ENCODE results near the gene VAV2.

The VAV2 gene

DNA sequence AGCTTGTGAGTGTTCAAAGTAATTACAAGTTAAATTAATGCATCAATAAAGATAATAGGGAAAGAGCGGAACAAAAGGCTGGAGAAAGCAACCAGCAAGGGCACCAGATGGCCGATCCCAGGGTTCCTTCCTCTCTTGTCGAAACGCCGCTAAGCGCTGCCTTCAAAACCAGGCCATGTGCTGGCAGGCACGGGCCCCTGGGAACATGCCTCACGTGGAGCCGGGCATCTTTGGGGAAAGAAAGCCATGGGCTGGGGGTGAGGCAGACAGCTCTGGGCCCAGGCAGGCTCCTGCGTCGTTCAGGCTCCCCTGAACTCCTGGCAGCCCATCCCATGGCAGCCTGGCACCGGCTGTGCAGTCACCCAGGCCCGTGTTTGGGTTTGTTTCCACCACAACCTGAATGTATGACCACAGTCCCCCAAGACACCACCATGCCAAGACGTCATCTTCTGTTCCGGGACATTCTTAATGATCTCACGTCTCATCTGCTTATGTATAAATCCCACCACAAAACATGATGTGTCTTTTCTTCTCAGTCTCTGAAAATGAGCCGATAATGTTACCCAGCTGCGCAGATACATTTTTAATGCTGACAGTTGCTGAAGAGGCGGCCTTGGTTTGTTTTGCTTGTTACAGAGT, 143.5 kb downstream of the VAV2 start:
- no peak for DNase-seq

DNA sequence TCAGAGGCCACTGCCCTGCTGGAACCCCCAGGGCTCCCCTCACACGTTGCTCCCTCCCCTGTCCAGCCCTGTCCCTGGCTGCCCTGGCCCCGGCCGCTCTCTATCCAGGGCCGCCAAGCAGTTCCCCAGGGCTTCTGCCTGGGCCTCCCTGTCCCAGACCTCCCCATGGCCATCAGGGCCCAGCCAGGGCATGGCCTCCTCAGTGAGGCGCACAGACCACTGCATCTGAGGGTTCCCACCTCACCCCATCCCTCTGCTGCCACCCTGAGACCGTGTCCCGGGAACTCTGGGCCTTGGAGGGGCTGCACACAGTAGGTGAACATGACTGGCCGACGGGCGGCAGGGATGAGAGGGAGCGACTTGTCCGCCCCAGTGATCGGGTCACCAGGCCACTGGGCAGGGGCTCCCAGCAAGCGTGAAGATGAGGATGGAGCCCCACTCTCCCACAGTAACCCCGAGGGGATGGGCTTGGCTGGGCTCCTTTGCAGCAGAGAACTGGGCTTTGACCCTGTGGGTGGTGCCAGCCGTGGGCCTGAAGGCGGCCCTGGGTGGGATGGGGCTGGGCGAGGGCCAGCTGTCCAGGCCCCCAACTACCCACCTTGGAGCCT, 145.5 kb downstream of the VAV2 start:
- DNase-seq: no peak

DNA sequence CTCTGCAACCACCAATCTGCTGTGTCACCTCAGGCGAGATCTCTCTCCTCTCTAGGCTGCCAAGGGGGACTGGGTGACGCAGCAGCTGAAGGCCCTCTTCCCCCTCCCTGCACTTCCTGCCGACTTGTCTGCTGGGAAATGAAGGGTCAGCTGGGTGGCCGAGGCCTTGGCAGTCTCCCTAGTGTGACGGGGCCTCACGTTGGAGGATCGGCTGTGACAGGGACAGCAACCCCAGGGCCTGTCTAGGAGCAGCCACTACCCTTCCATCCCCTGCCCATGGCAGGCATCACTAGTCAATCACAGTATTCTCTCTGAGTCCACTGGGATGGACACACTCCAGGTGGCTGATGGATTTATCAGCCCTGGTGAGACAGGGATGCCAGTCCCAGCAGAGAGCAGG, 146.7 kb downstream of the VAV2 start:
- no peak for DNase-seq

DNA sequence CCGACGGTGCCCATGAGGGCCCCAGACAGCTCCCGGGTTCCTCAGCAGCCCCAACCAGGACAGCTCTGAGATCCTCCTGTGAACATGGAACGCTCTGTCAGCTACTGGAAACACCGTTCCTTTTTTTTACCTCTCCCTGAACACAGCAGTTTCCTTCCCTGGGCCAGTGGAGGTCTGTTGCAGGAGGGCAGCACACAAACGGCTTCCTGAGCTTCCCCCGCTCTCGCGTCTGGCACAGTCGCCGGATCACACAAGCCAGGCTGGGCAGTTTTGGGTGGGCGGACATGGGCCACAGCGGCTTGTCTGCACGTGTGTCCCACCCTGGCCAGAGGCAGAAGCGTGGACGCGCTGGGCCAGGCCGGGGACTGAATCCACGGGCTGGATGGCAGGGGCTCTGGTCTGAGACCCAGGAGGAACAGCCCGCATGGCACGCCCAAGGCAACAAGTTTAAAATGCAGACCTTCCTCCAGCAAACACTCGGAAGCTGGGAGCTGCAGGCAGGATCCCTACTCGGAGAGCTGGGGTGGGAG, 147.2 kb downstream of the VAV2 start:
- DNase-seq: no peak

DNA sequence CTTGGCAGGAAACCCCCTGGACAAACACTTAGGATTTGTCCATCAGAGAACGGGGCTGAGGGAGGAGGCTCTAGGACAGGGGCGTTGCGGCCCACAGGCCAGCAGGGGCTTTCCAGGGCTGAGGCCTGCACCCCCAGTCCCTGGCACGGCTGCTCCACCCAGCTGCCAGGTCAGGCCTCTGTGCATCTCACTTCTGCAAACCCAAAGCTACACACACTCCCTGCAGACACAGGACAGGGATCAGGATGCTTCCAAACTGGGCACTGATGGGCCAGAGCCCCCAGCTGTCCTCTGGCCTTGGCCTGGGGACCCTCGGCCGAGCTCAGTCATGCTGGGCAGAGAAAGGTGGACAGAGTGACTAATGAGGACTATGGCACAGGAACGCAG, 147.7 kb downstream of the VAV2 start:
- DNase-seq: no peak

DNA sequence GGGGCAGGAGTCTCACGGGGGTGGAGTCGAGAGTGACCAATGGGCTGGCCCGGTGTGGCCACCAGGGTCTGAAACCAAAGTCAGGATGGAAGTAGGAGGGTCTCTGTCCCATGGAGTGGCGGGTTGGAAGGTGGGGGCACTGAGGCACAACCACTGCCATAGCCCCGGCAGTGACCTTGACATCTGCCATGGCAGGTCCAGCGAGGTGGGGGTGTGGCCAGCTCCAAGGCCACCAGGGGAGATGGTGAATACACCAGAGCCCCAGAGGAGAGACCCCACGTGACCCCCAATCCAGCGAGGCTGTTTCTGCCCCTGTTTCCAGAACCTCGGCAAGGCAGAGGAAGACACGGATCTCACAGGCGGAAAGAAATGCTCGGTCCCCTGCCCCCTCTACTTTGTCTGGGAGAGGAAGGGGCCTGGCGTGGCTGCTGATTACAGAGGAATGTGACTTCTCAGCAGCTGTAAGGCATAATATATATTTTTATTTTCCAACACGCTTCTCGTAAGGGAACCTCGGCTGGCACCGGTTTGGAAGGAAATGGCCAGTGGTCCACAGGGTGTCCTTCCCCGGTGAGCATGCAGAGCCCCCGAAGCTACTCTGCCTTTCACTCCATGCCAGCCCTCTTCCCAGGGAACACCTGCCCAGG, 148.2 kb downstream of the VAV2 start:
- DNase-seq: no peak

DNA sequence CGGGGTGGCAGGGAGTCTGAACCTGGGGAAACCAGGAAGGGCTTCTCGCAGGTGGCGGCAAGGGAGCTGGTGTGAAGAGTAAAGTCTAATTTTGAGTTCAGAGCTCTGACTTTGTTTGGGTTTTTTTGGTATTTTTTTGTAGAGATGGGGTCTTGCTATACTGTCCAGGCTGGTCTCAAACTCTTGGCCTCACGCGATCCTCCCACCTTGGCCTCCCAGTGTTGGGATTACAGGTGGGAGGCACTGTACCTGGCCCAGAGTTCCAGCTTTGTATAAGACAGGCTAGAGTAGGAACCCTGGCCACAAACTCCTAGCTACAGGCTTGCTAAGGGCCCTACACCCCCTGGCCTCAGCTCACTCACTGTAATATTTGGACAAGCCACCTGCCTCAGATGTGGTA, 148.9 kb downstream of the VAV2 start:
- DNase-seq: no peak

DNA sequence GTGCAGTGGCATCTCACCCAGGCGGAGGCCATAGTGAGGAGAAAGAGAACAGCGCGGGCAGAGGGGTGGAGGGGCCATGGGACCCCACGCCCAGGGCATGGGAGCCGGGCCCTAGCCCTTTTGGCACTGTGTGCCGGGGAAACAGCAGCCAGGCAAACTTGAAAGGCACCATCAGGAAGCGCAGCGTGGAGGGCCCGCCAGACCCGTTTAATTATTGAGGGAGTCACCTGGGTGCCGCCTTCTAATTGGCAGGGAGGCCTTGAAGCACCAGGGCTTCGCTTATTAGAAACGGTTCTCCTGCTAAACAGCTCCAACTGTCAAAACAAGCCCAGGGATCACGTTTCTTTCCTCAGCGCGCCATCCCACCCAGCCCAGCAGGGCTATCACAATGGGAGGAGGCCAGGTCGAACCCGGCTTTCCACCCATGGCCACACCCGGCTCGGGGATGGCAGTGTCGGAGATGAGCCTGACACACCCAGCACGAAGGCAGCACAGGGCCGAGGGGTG, 149.3 kb downstream of the VAV2 start:
- DNase-seq: no peak

DNA sequence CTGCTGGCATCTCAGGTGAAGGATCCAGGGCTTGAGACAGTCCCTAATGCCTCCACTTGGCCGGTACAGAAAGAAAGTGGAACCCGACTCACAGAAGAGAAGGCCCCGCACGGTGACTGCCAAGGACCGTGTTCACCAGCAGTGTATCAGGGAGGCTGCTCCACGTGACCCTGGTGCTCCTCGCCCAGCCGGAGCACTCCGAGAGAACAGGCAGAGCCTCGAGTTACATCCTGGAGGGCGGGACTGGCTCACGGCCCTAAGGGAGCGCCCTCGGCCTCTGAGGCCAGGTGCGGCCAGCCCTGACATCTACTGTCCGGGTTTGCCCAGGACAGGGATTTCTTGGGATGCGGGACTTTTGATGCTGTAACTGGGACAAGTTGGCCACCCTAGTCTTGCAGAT, 149.9 kb downstream of the VAV2 start:
- no peak for DNase-seq

DNA sequence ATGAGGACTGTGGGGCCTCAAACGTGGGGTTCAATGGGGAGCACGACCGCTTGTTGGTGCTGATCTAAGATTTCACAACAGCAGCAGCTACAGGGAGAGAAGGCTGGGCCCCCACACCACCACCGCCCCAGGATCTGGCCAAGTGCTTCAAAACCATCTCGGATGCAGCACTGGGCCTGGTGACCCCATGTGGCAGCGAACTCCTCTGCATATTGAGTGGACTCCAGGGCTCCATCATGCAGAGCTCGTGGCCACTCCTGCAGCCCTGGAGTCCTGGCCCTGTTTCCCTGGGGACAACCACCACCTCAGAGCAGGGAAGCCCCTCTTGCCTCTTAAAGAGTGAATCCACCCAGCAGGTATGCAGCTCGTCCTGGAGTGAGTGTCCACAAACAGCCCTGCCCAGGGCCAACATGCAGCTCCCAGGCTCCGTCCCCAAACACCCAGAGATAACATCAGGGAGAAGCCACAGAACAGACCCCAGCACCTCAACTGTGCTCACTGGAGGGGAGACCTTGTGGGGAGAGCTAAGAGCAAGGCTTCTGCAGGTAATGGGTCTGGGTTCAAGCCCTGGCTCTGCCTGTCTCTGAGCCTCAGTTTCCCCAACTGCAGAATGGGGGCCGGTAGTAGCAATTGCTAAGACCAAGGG, 150.8 kb downstream of the VAV2 start:
- no peak for DNase-seq

DNA sequence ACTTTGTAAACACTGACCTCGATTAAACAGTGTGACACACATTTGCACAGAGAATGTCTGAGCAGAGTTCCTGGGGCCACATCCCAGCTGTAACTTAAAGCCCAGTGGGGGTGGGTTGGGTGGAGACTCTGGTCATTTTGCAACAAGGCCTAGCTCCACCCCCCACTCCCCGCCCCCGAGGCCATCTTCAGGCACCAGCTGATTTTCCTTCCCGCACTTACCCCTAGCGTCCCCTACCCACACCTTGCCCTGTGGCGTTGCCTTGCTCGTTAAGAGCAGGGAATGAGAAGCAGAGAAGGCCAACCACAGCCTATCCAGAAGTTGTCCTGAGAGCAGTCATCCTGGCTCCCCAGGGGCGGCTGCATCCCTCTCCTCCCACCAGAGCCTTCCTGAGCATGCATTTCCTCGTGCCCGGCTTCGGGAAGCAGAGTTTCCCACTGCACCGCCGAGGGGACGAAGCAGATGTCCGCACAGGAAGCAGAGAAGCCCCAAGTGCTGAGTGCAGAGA, 152.2 kb downstream of the VAV2 start:
- no peak for DNase-seq

DNA sequence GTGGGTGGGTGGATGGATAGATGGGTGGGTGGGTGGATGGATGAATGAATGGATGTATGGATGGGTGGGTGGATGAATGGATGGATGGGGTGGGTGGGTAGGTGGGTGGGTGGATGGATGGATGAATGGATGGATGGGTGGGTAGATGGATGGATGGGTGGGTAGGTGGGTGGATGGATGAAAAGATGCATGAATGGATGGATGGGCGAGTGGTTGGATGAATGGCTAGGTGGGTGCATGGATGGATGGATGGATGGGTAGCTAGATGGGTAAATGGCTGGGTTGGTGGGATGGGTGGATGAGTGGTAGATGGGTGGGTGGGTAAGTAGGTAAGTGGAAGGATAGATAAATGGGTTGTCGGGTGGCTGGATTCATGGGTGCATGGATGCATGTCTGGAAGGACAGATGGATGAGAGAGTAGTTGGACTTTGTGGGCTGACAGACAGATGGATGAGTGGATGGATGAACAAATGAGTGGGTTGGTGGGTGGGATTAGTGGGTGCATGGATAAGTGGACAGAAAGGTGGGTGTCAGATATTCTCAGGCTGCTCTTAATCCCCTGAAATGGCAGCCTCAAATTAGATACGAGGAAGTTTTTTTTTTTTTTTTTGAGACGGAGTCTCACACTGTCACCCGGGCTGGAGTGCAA, 153.1 kb downstream of the VAV2 start:
- DNase-seq: no peak

DNA sequence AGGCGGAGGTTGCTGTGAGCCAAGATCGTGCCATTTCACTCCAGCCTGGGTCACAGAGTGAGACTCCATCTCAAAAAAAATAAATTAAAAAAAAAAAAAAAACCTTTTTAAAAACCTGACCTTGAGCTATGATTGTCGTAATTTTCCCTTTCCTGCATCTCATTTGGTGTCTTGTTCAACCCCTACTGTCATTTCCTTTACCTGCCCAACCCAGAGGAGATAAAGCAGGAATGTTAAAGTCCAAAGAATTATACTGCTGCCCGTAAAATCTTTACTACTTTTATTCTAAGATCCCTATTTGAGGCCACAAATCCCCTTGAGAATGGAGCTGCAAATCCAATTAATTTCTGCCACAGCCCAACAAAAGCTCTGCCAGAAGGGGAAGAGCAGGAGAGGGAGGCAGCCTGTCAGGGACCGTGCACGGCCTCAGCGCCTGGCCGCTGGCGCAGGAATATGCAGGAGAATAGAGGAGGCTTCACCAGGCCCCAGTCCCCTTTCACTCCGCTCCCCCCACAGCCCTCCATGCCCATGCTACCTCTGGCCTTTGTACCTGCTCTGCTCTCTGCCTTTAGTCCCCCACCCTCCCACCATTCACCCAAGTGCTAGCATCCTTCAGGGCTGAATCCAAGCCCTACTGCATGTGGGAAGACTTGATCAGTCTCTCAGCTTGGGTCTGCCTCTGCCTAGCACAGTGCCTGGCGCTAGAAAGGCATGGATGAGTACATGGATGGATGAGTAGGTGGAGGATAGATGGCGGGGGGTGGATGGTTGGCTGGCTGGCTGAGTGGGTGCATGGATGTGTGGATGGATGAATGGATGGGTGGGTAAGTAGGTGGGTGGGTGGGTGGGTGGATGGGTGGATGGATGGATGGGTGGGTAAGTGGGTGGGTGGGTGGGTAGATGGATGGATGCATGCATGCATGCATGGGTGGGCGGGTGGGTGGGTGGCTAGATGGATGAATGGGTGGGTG, 154.2 kb downstream of the VAV2 start:
- DNase-seq: no peak

DNA sequence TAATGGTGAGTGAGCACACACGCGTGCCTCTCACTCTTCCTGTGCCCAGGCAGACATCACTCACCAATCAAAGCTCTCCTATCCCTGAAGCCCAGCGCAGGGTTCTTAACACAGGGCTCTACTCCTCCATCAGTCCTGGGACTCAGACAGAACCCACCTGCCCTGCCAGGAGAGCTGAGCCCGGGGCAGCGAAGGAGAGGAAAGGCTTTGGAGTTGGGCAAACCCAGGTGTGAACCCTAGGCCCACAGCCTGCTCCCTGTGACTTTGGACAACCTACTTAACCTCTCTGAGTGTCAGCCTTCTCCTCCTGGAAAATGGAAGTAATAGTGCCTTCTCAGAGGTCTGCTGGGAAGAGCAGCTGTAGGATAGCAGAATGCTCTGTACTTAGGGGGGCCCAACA, 155.3 kb downstream of the VAV2 start:
- no peak for DNase-seq

DNA sequence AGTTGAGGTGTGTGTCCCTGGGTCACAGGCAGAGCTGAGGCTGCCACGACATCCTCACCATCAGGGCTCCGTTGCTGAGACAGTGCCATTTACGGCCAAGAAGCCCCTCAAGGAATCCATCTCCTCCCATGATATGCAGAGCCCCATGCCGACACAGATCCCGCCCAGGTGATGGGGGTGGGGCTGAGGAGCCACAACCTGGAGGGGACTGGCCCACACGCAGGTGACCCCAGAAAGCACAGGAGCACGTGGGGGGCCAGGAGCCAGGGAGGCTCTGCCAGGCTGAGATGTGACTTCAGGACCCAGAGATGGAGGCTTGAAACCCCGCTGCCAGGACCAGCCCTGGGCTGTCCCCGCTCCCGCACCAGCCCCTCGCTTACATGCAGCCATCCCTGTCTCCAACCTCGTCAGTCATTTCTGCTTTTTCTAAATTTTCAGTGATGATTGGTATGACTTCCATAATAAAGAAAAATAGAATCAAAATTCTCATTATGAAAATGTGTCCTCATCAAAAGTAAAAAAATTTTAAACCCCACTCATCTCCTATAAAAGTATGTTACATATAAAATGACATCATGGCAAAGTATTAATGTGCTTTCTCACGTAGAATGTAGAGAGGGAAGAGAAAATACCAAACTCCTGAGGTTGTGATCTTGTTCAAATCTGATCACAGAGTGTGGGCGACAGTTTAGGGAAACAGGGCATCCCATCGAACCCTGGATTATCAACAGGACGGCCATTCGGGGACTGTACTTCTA, 155.9 kb downstream of the VAV2 start:
- no peak for DNase-seq

DNA sequence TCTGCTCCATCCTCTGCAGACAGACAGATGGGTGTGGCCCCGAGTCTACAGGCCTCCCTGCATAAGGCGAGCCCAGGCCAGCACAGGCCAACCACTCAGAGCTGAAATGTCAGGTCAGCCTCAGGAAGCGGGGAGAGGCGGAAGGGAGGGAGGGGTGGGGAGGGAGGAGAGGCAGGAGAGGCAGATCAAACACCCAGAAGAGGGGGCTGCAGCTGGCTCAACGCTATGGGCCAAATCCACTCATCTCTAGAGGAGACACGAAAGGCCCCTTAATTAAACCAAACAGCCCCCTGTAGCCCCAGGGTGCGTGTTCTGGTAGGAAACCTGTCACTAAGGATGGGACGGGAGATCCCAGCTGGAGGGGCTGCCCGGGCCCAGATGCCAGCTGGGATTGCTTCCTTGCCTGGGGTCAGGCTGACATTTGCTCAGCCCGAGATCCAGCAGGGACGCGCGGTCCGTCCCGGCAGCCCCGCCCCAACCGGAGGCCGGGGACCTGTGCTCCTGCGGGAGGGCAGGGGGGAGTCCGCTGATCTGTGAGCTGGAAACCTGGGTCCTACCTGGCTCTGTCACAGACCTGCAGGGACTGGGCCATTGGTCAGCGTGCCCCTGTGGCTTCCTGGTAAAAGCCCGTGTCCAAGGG, 156.7 kb downstream of the VAV2 start:
- no peak for DNase-seq

DNA sequence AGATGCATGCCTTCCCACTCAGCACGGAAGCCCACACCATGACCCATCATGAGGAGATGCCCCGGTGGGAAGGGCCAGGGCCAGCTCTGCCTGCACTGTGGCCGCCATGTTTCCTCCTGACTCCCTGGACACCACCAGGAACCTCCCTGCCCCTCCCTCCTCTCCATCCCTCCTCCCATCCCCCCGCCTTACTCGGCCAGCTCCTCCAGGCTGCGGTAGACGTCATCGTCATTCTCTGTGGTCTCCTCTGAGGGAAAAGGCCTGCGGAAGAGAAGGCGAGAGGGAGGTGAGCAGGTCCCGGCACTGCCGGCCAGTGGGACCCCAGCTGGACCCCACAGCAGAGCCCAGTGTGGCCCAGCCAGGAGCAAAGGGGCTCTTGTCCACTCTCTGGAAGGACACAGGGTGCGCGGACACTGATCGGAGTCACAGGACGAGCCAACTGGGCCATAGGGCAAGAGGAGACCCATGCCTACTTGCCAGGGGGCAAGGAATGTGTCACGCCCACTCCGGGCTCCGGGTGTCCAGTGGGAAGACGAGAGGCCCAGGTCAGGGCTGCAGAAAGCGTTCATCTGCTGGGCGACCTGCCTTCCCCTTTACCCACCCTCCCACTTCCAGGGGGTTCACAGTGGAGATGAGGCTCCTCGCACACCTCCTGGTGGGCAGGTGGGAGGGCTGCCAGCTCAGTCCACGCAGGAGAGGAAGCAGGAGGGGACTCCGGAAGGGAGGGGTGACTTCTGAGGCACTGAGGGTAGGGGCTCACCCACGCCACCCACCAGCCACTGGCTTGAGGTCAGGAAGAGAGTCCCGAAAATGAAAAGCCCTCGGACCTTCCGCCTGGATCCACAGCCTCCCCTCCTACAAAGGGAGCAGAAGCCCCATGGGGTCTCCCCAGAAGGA, 157.8 kb downstream of the VAV2 start:
- no peak for DNase-seq

DNA sequence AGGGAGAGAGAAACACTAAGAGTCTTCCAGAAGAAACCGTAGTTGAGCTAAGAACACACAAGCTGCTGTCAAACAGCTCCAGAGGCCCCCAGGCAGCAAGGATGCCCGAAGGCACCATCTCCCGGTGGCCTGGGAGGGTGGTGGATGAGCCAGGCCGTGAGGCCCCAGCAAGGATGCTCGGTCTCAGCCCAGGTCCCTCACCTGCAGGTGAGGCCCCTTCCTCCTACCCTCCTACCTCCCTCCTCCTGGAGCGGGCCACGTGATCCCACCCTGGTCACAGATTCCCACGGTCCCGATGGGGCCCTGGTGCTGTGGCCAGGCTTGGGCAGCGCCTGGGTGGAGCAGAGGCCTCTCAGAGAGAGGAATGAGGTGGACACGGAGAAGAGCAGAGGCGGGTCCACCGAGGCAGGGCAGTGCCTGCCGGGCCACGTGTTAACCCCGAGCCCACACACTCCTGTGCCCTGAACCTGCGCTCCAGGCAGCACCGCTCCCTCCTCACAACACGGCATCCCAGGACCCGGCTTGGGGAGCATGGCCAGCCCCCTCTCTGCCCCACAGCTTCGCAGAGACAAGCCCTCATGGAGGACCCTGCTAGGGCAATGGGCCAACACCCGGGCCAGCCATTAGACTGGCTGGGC, 158.6 kb downstream of the VAV2 start:
- no peak for DNase-seq

DNA sequence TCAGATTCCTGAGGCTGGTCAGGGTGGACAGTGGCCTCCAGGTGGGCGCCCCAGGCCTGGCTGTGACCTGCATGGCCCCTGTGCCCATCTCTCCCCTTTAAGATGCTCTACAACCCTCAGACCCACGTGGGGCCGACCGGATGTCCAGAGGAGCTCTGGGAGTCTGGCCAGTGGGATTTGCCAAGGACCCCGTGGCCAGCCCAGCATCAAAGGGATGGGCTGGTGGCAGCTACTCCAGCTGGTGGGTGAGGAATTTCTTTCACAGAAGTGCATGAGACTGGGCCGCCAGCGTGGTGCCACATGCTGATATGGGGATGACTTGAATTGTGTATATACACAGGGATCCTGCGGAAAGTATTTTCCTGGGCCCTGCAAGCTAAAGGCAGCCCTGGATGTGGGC, 159.2 kb downstream of the VAV2 start:
- no peak for DNase-seq

All from NCI-H187 treated with DMSO at 0.1 percent for 48 hours (cell line).